ENCODE data around the gene RILP.

- TF ChIP-seq POLR2AphosphoS5 (IDR thresholded peaks at IDR 0.05) (no peak), CTCF (IDR thresholded peaks at IDR 0.05) (no peak)
Measured at GRCh38 chr17:1627982-1628855, 21.4 kb downstream of the RILP start, which contains the start of gene SLC43A2.
